Suppressor macrophage treated with lipopolysaccharide for 1 hour (primary cell): ENCODE measurements around the gene CSNK1G1.
"Not testable (repeated sequence)": the region's sequence is repeated elsewhere in the genome, so short reads cannot be mapped to it uniquely, and the experiment has no call there.

Experiments used
- DNase-seq, 3 donors: peaks; one replicate each; pipeline ENCODE4 v3.0.0-alpha.2; 2020 to 2022

The CSNK1G1 gene

GRCh38 chr15:64355944-64356709 is at the start of gene CSNK1G1:
Gene CSNK1G1 (minus strand): TSS chr15:64356173. CDS start chr15:64300499, 55,674 bp downstream.
- peak; percentile 98 for DNase-seq

- no peak for DNase-seq
Measured at GRCh38 chr15:64400583-64400982, 44.6 kb upstream of the CSNK1G1 start.

- DNase-seq = no peak
Measured at GRCh38 chr15:64398575-64398974, 42.6 kb upstream of the CSNK1G1 start.

- no peak for DNase-seq
Measured at GRCh38 chr15:64396789-64397188, 40.8 kb upstream of the CSNK1G1 start.

GRCh38 chr15:64392471-64392870 is 36.5 kb upstream of the CSNK1G1 start:
- not testable (repeated sequence) for DNase-seq

GRCh38 chr15:64389036-64389435 is 33.1 kb upstream of the CSNK1G1 start:
- peak; percentile 16 to 53 (median 53) for DNase-seq

- peak; percentile 97 to 98 (median 98) for DNase-seq
Measured at GRCh38 chr15:64387562-64388168, 31.7 kb upstream of the CSNK1G1 start, which contains the start of gene TRIP4. Gene TRIP4 (plus strand): TSS chr15:64387836. CDS start chr15:64387864, 28 bp downstream.

GRCh38 chr15:64386291-64386690 is 30.3 kb upstream of the CSNK1G1 start:
- no peak for DNase-seq

- DNase-seq = no peak
Measured at GRCh38 chr15:64383760-64384159, 27.8 kb upstream of the CSNK1G1 start.

- peak; percentile 95 to 96 (median 96) for DNase-seq
Measured at GRCh38 chr15:64381000-64381751, 25.2 kb upstream of the CSNK1G1 start, which contains the start of gene PCLAF. Gene PCLAF (minus strand): TSS chr15:64381441. CDS start chr15:64381371, 70 bp downstream.

GRCh38 chr15:64380130-64380870 is 24.3 kb upstream of the CSNK1G1 start:
- not testable (repeated sequence) for DNase-seq

GRCh38 chr15:64379216-64379960 is 23.4 kb upstream of the CSNK1G1 start:
- DNase-seq = no peak

- no peak for DNase-seq
Measured at GRCh38 chr15:64373360-64373759, 17.4 kb upstream of the CSNK1G1 start.

- DNase-seq = not testable (repeated sequence)
Measured at GRCh38 chr15:64371383-64371782, 15.4 kb upstream of the CSNK1G1 start.

GRCh38 chr15:64369078-64369607 is 13.2 kb upstream of the CSNK1G1 start:
- no peak for DNase-seq

GRCh38 chr15:64361259-64361658 is 5.3 kb upstream of the CSNK1G1 start:
- DNase-seq = no peak

GRCh38 chr15:64356710-64357040 is 702 bp upstream of the CSNK1G1 start:
- DNase-seq = no peak

- peak; percentile 44 to 57 (median 48) for DNase-seq
Measured at GRCh38 chr15:64355348-64355943, 527 bp downstream of the CSNK1G1 start.

GRCh38 chr15:64354688-64355344 is 1.2 kb downstream of the CSNK1G1 start:
- no peak for DNase-seq

GRCh38 chr15:64351265-64351664 is 4.7 kb downstream of the CSNK1G1 start:
- DNase-seq = no peak

- no peak for DNase-seq
Measured at GRCh38 chr15:64349375-64349774, 6.6 kb downstream of the CSNK1G1 start.
